Epithelial cell of prostate (primary cell): ENCODE measurements around the gene CHGA.
A peak's percentile ranks its signal among the peaks of the same experiment; 100 is the strongest.

ENCODE experiments used
- DNase-seq: peaks from one replicate; pipeline ENCODE4 v3.0.0-alpha.2; 2011; ENCODE audit warnings: low read depth, low spot score
- H3K27ac ChIP-seq: fragments of 450-650 bp; 2 replicates; pipeline ENCODE4 v1.5.1; 2017; ENCODE audit warnings: mild to moderate bottlenecking

The CHGA gene, protein sequence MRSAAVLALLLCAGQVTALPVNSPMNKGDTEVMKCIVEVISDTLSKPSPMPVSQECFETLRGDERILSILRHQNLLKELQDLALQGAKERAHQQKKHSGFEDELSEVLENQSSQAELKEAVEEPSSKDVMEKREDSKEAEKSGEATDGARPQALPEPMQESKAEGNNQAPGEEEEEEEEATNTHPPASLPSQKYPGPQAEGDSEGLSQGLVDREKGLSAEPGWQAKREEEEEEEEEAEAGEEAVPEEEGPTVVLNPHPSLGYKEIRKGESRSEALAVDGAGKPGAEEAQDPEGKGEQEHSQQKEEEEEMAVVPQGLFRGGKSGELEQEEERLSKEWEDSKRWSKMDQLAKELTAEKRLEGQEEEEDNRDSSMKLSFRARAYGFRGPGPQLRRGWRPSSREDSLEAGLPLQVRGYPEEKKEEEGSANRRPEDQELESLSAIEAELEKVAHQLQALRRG

DNA sequence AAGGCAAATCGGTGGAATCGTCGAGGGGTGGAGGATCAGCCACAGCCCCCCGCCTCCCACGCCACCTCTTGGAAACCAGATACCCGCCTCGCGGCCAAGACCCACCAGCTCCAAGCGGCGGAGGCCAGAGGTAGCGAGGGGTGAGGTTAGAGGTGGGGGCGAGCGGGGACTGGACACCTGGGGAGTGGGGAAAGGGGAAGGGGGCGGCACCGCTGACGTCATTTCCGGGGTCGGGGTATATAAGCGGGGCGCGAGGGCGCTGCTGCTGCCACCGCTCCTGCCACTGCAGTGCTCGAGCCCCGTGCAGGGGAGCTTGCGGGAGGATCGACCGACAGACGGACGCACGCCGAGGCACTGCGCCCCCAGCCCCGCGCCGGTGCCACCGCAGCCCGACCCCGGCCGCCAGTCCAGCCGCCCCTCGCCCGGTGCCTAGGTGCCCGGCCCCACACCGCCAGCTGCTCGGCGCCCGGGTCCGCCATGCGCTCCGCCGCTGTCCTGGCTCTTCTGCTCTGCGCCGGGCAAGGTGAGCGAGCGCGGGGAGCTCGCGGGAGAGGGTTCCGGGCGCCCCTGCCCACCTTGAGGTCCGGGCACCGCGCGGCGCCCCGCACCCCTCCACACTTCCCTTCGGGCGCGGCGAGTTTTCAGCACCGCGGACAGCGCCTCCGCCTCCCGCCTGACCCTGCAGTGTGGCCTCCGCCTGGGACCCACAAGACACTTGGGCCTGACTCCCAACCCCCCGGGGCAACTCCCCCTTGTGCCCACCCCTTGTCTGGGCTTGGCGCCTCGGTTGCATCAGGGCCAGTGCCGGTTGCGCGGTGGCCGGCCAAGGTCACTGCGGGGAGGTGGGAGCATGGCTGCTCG is at the start of gene CHGA:
TSS of gene CHGA (plus strand) at position 268 of the 861 bp plus-strand sequence. CDS start at position 478, 210 bp downstream.
- no peak within 1 kb of the TSS for H3K27ac ChIP-seq
- no peak for DNase-seq

DNA sequence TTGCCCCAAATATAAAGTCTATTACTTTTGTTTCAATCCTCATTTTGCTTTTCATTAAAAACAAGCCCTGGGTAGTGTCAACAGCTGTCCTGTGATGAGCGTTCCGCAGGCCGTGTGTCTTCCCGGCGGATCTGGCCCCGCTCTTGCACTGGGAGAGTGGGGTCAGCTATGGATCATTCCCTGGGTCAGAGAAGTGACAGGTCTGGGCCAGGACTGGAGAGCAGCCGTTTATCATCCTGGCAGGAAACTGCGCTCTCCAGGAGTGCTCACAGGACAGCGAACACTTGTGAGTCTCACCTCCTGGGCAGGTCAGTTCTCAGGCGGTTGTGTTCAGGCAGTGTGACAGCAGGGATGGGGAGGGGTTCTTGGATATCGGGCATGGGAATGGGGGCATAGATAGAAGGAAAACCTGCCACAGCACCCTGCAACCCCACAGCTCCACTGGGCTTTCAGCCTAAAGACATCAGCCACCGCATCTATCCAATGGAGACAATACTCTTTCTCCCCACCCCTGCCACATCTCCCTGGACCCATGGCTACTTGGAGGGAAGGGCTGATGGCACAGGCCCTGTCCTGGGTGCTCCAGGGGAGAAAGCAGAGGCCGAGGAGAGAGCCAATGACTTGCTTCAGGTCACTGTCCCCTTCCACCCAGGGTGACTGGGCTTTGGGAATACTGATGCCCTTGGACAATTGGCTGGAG is 47.8 kb upstream of the CHGA start:
- H3K27ac ChIP-seq = no peak overlapping the region
- DNase-seq = no peak

DNA sequence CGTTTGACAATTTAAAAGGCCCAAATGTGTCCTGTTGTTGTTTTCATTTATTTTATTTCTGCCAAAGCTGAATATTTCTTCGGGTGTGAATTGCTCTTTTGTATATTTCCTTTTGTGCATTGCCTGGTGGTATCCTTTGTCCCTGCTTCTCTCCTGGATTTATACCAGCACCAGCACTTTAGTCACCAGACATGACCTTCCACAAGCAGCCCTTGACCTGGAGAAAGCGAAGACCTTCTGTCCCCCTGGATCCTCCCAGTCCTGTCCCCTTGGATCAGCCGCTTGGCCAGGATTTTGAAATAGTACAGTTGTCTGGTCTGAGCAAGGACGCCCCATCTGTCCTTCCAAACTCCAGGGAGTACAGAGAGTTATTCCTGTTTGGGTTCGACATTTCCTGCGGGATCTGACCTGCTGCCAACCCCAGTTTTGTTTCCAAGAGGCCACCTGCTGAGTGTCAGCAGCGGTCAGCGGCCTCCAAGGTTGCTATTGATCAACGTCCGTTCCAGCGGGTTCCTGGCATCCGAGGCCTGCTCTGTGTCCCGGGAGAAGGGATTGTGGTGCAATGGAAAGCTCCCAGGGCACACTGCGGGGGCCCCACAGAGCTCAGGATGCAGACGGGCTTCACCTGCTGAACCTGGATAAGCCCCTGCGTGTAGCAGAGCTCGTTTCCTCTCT is 45.1 kb upstream of the CHGA start:
- no peak overlapping the region for H3K27ac ChIP-seq
- no peak for DNase-seq

DNA sequence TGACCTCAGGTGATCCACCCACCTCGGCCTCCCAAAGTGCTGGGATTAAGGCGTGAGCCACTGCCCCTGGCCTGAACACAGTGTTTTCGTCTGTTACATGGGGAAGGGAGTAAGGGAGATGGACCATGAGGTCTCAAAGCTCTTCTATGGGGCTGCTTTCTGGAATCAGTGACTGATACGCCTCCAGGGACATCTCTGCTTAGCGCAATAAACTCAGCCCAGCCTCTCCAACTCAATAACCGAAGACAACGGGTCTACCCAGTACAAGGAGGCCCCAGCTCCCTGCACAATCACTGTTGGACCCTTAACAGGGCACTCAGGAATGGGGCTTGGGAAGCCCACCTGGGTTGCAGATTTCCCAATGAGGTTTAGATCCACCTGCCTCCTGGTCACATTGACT is 42.6 kb upstream of the CHGA start:
- no peak overlapping the region for H3K27ac ChIP-seq
- no peak for DNase-seq

DNA sequence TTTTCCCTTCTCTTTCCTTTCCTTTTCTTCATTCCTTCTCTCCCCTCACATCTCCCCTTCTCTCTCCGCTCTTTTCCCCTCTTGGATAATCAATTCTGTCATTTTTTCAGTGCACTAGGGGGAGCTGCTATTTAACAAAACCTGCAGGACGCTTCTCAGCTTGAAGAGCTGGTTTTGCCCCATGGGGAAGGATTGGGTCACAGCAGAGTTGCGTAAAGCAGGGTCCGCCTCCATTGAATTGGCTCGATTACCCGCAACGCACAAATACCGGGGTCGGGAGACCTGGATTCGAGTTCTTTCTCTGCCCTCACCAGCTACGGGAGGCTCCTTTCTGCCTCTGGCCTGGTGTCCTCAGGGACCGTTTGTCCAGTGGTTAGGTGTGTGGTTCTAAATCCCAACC is 42.1 kb upstream of the CHGA start:
- H3K27ac ChIP-seq = no peak overlapping the region
- DNase-seq = peak; percentile 18

DNA sequence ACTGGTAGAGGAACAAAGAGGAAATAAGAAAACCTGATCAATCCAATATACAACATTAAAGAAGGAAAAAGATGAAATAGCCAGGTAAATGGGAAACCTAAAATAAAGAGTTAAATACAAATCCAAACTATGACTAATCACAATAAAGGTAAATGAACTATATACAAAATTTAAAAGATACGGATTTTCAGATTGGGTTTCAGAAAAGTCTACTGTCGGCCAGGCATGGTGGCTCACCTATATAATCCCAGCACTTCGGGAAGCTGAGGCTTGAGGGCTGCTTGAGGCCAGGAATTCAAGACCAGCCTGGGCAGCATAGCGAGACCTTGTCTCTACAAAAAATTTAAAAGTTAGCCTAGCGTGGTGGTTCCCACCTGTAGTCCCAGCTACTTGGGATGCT is 39.9 kb upstream of the CHGA start:
- H3K27ac ChIP-seq = no peak overlapping the region
- DNase-seq = no peak

DNA sequence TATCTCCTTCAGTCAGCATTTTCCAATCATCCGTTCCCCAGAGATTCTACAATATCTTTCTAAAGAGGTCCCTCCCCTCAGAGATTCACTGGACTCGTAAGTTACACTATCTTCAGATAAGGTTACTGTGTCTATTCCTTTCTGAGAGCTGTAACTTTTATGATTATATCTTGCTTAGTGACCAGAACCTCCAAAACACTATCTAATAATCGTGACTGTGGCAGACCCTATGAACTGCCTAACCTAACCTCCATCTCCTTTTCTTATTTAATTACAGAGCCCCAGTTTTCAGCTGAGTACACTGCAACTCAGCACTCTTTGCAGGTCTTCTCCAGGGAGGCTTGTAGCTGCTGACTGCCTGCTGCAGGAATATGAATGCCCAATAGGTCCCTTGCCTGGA is 38.5 kb upstream of the CHGA start:
- DNase-seq = no peak
- no peak overlapping the region for H3K27ac ChIP-seq

DNA sequence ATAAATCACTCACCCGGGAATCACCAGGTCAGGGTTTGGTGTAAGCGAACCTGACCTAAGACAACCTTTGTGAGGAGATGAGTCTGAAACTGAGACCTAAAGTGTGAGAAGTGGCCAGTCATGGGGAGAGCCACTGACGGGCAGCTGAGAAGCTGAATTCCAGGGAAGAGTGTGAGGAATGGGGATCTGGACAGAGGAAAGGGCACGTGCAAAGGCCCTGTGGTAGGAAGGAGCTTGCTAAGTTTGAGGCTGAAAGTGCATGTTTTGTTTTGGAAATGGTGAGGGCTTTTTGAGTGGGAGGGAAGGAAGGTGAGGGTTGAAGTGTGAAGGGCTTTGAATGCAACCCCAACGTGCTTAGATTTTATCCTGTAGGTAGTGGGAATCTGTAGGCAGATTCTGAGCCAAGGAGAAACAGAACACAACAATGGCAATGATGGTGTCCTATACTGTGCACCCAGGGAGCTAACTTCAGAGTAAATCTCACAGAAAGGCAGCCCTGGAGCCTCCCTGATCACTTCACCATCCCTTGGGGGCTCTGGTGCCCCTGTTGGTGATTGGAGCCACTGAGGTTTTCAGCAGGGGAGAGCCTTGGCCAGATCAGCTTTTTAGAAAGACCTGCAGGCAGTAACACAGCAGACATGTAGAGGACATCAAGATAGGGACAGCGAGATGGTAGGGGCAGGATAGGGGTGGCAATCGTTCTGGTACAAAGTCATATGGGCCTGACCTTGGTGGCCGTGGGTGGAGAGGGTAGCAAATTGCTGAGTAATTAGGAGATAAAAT is 37.5 kb upstream of the CHGA start:
- DNase-seq = no peak
- no peak overlapping the region for H3K27ac ChIP-seq

DNA sequence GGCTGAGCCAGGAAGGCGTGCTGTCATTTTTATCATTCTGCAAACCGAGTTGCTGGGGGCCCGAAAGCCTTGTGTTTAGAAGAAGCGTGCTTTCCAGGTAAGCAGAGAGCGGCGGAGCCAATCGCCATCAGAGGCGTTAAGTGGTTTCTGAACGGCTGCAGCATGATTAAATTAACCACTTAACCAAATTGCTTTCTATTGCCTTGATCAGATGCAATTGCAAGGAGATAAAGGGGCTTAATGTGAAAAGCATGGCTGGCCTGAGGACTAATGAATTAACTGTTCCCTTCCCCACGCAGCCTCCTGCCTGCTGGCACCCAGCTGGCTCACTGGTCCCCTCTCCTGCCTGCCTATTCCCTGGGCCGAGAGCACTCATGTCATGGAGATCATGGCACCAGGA is 36.6 kb upstream of the CHGA start:
- no peak overlapping the region for H3K27ac ChIP-seq
- DNase-seq = no peak

DNA sequence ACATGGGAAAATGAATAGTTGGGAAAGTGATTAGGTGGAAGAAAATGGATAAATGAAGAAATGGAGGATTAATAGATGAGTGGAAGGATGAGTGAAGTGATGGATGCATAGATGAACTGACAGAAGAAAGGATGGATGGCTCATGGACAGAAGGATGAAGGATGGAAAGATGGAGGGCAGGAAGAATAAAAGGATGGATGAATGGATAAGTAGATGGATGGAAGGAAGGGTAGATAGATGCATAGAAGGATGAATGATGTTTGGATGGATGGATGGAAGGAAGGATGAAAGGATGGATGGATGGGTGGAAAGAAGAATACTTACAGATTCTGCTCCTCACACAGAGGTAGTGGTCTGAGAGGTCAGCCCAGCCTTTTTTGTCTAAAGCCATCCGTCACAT is 35.8 kb upstream of the CHGA start:
- DNase-seq = no peak
- no peak overlapping the region for H3K27ac ChIP-seq

DNA sequence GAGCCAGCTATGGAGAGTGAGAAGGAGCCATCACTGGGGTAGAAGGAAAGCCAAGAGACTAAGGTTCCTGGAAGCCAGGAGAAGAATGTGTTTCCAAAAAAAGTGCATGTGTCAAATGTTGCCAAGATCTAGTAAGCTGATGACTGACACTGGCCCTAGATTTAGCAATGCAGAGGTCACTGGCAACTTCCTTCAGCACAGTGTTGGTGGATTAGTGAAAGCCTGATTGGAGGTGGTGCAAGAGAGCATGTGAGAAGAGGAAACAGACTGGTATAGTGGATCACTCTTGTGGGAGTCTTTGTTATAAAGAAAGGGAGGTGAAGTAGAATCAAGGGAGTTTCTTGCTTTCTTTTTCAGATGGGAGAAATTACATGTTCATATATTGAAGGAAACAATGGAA is 34.1 kb upstream of the CHGA start:
- DNase-seq = no peak
- no peak overlapping the region for H3K27ac ChIP-seq

DNA sequence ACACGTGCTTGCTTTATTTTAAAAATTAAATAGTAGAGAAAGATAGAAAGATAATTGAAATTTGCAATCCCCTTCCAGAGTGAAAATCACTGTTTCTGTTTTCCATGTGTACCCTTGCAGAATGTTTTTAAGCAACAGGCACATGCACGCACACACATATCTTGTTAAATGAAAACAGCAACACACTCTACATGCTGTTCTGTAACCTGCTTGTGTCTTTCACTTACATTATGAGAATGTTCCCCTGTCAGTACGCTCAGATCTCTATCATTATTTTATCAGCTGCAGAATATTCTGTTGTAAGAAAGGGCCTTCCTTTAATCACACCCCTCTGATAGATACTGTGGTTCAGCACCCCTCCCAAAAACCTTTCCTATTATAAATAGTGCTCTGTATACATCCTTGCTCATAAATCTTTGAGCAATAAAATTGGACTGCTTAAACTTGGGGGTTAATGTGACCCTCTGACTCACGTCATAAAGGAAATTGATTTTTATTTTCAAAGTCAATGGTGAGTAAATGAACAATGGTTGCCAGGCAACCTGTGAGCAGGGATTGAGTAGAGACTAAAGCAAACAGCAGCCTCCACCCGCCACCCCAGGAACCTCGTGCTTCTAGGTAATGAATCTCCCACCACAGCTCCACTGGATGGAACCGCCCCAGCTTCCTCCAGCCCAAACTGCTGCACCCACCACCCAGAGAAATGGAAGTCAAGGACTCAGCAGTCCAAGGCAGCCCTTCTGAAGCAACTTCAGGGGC is 31.9 kb upstream of the CHGA start:
- no peak overlapping the region for H3K27ac ChIP-seq
- no peak for DNase-seq

DNA sequence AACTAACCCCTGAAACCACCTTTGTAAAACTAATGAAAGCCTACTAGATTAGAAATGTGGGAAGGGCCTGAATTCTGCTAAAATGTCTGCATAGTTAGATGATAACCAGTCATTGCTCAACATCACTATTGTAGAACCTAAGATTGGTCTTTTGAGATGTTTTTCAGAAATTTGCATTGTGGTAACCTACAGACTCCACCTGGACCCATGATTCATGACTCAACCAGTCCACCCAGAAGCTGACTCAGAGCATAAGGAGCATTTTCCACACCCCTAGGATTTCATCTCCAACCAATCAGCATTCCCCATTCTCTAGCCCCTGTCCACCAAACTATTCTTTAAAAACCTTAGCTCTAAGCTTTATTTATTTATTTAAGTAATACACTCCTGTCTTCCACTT is 30.4 kb upstream of the CHGA start:
- no peak overlapping the region for H3K27ac ChIP-seq

DNA sequence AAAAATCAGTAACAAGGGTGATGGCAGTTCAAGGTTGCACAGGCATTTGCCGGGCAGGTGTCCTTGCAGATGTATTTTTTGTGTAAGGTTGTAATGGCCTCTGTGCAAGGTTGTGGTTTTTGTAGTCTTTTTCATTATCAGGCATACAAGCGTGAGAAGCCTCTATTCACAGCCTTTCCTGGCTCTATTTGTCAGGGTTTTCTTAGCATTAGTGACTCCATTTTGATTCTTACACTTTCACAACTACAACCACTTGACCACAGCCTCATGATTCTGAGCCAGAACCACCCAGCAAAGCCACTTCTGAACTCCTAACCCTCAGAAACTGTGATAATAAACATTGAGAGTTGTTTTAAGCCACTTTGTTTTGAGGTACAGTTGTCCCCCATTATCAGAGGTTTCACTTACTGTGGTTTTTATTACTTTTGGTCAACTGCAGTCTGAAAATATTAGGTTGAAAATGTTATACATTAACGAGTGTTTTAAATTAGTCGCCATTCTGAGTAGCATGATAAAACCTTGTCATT is 27.5 kb upstream of the CHGA start:
- no peak for DNase-seq
- no peak overlapping the region for H3K27ac ChIP-seq

More for the DNA sequence above, 30.4 kb upstream of the CHGA start:
- no peak for DNase-seq

DNA sequence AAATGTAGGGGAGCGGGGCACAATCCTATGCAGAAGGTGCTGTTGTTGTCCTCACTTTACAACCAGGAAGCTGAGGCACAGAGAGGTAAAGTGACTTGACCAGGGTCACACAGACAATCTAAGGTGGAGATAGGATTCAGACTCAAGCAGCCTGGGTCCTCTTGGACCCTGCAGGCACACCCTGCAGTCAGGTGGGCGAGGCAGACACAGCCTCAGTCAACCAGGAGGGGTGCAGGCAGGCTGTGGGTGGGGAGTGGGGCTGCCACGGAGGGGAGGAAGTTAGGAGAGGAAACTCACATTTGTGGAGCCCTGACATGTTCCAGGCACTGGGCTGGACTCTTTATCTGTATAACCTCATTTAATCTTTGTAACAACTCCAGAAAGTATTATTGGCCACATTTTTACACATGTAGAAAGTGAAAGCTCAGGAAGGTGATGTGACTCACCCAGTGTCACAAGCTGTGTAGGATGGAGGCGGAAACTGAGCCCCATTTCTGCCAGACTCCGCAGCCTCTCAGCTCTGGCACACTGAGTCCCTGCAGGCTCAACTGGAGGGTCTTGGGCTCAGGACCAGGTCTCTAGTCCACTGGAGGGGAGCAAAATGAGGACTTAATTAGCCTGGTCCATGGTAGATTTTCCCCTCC is 24.9 kb upstream of the CHGA start:
- DNase-seq = no peak
- H3K27ac ChIP-seq = no peak overlapping the region

DNA sequence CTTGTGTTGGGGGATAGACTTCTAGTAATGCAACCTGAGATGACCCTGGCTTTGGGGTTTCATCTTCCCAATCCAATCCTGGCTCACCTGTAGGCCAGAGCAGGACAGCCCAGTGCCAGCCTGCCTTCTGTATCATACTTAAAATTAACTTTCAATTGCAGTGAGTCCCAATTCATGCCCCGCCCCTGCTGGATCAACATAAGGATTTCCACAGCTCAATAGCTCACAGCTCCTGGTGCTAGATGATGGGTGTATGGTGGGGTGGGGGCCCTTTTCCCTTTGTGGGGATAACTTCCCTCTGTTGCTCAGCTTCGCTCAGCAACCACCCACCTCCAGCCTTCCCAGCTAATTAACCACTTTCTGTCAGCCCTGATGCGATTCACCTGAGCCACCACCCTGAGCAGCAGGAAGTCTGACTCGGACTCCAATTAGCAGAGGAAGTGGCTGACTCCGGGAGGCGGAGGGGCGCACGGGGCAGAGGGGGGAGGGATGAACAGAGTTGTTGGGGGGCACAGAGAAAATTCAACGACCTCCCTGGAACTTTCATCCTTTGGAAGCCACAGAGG is 24.3 kb upstream of the CHGA start:
- no peak for DNase-seq
- no peak overlapping the region for H3K27ac ChIP-seq

DNA sequence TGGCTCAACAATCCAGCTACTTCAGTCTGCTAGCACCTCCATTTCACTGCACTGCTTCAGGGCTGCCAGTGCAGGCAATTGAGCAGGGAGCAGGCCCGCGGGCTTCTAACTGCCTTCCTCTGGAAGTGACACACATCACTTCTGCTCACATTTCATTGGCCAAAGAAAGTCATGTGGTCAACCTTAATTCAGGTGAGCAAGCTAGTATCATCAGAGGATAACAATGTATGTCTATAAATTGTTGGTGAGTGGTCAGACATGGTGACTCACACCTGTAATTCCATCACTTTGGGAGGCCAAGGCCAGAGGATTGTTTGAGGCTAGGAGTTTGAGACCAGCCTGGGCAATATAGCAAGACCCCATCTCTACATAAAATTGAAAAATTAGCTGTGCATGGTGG is 22.3 kb upstream of the CHGA start:
- no peak overlapping the region for H3K27ac ChIP-seq
- peak; percentile 26 for DNase-seq

DNA sequence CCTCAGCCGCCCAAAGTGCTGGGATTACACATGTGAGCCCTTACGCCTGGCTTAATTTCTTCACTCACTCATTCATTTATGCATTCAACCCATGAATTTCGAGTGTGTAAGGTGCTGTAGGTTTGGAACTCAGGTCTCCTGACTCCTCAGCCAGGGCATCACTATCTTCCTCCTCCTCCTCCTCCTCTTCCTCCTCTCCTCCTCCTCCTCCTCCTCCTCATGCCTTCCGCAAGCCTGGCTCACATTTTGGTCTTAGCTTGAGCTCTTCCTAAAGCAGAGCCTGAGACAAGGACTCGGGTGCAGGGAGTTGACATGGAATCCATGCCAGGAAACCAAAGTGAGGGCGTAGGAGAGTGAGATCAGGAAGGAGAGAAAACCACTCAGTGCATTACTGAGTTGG is 20.8 kb upstream of the CHGA start:
- DNase-seq = no peak
- H3K27ac ChIP-seq = no peak overlapping the region
